Heart right ventricle (tissue), 16 donors: ENCODE measurements around the gene GALNTL6. TPM values are rescaled to one million over a fixed set of nuclear protein-coding genes. Genes with fewer than 3 reads are reported as not detected.

ENCODE experiments used
- ATAC-seq, 8 donors: fragments of 200-7000 bp; cut with Tn5 transposase; one replicate each; pipeline ENCODE4 v1.9.1; 2020; ENCODE audit warnings: mild to moderate bottlenecking in 8 of 8, moderate library complexity in 8 of 8, moderate number of reproducible peaks in 1 of 8
- DNase-seq, 2 donors: peaks; one replicate each; pipeline ENCODE4 v3.0.0-alpha.2; 2020
- H3K27ac ChIP-seq, 10 donors: fragments of 200-600 bp; sonication (generic) in 2 of 10; one replicate each; pipeline versions ENCODE4 v1.5.0 to v1.8.0; 2020 to 2022; ENCODE audit warnings: mild to moderate bottlenecking in 3 of 10
- H3K27me3 ChIP-seq, 7 donors: fragments of 200-600 bp; one replicate each; pipeline ENCODE4 v1.8.0; 2021 to 2022; ENCODE audit warnings: mild to moderate bottlenecking in 2 of 7
- H3K36me3 ChIP-seq, 9 donors: fragments of 200-600 bp; sonication (generic) in 1 of 9; one replicate each; pipeline versions ENCODE4 v1.5.0 to v1.8.0; 2020 to 2022; ENCODE audit warnings: mild to moderate bottlenecking in 2 of 9
- H3K4me1 ChIP-seq, 9 donors: fragments of 200-600 bp; sonication (generic) in 1 of 9; one replicate each; pipeline versions ENCODE4 v1.5.0 to v1.8.0; 2020 to 2022; ENCODE audit warnings: mild to moderate bottlenecking in 4 of 9
- H3K4me3 ChIP-seq, 10 donors: fragments of 200-600 bp; sonication (generic) in 2 of 10; one replicate each; pipeline versions ENCODE4 v1.5.0 to v1.8.0; 2020 to 2022; ENCODE audit warnings: mild to moderate bottlenecking in 7 of 10, moderate library complexity in 2 of 10
- H3K9me3 ChIP-seq, 11 donors: fragments of 200-600 bp in 10 of 11; sonication (generic) in 2 of 11; one replicate each; pipeline versions ENCODE4 v1.5.0 to v1.8.0; 2013 to 2022; ENCODE audit warnings: mild to moderate bottlenecking in 2 of 11, control low read depth in 1 of 11, moderate library complexity in 1 of 11
- WGBS, 2 donors: extraction: QIAGEN DNeasy Blood & Tissue Kit; methylation state at CpG; one replicate each; pipeline ENCODE4 v1.1.7; 2013; ENCODE audit warnings: inconsistent platforms in 1 of 2; 5-methylcytosine and 5-hydroxymethylcytosine counted together
- intact Hi-C, 10 donors: fragments of 100-400 bp; cut with DNase I; formaldehyde crosslinking; loops; one replicate each; pipeline versions ENCODE4 v1.11.1 to v1.14.2; 2022
- polyA plus RNA-seq, 2 donors: library from polyadenylated mRNA; stranded (reverse); fragments of 200-250 nt; gene quantifications; one replicate each; pipeline ENCODE4 v1.2.3, GENCODE V29; 2013
- total RNA-seq, 10 donors: library from RNA; stranded (reverse); fragmentation: NEBNext Ultra II Directional in 3 of 10; extraction: Animal tissue kit (Norgen Biotek cat#: 25700) in 3 of 10; gene quantifications; one replicate each; pipeline versions ENCODE4 v1.2.1 to v1.2.4, GENCODE V29; 2021 to 2023
- TF ChIP-seq, protein P1 (sequence below), 9 donors: fragments of 200-600 bp; sonication (generic) in 2 of 9; IDR thresholded peaks; one replicate each; pipeline versions ENCODE4 v1.5.0 to v1.8.0; 2021 to 2022; ENCODE audit warnings: antibody characterized with exemption in 9 of 9, mild to moderate bottlenecking in 5 of 9, moderate library complexity in 1 of 9
- donor health status: Arrhythmogenic right ventricular cardiomyopathy.
- donor health status: ischemic (EF 13 %, LVEDD 7.1; RV severe dilation, severe dysfunction).
- donor health status: healthy with polysubstance abuse.
- donor health status: DM: no; HTN: yes; CAD: no.
- donor health status: DM: no; HTN: no; CAD: no.
- donor health status: ischemic (EF 25% LVEDD 6.9; RV normal size, moderate dysfunction).
- donor health status: ischemic (EF 25% LVEDD 5.7; RV mildly dilated, moderate dysfunction).
- donor health status: healthy.
- donor health status: DM: yes; HTN: yes; CAD: no.
- donor health status: Ischemic cardiomyopathy.
- donor health status: ischemic (EF 35%, LVEDD 5.7; RV mildly dilated, moderate dysfunction).
- donor health status: nonischemic (EF 11% LVEDD 7.7; RV severe dilation, severe dysfunction).
- donor health status: DM: yes; HTN: yes; CAD: no.
- donor health status: PGD.
- donor health status: ischemic (EF 29% LVEDD 5.4; RV normal size, mild dysfunction).
- donor health status: nonischemic (EF 23%, LVEDD 6.1; RV moderate dilation, normal function).

The GALNTL6 gene
- total and polyA plus RNA-seq, 12 donors, result 0.14 to 2.6 (median 0.49) TPM; not detected in 6

DNA sequence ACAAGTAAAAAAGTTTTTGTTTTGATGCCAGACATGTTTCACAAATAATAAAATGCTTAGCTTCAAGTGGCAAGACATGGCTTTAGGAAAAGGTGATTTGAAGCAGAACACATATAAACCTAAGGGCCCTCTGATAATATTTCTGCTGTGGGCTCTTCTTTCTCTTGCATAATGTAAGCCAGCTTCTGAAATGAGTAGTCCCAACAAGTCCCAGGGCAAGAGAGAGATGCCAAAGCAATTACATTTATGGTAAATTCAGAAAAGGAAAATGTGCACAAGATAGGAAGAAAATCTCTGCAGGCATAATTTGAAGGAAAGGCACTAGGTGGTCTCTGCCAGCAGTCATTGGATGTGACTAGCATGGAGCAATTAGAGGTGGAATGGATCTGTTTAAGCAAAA is 1184.7 kb downstream of the GALNTL6 start:
- no peak overlapping the region for H3K4me3 ChIP-seq
- H3K9me3 ChIP-seq, result no peaks in the 10 kb centered on the region
- TF ChIP-seq, protein P1, sequence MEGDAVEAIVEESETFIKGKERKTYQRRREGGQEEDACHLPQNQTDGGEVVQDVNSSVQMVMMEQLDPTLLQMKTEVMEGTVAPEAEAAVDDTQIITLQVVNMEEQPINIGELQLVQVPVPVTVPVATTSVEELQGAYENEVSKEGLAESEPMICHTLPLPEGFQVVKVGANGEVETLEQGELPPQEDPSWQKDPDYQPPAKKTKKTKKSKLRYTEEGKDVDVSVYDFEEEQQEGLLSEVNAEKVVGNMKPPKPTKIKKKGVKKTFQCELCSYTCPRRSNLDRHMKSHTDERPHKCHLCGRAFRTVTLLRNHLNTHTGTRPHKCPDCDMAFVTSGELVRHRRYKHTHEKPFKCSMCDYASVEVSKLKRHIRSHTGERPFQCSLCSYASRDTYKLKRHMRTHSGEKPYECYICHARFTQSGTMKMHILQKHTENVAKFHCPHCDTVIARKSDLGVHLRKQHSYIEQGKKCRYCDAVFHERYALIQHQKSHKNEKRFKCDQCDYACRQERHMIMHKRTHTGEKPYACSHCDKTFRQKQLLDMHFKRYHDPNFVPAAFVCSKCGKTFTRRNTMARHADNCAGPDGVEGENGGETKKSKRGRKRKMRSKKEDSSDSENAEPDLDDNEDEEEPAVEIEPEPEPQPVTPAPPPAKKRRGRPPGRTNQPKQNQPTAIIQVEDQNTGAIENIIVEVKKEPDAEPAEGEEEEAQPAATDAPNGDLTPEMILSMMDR (IDR thresholded peaks at IDR 0.05), result no peak
- H3K27me3 ChIP-seq, result no peaks in the 10 kb centered on the region
- H3K36me3 ChIP-seq, result no peaks in the 10 kb centered on the region
- intact Hi-C loops, result no loop called here
- peaks cover 0 to 13% (median 0%) of the 10 kb centered on the region in 9 donors for H3K4me1 ChIP-seq
- no peak for DNase-seq
- ATAC-seq, result no peak
- H3K27ac ChIP-seq, result no peak overlapping the region

DNA sequence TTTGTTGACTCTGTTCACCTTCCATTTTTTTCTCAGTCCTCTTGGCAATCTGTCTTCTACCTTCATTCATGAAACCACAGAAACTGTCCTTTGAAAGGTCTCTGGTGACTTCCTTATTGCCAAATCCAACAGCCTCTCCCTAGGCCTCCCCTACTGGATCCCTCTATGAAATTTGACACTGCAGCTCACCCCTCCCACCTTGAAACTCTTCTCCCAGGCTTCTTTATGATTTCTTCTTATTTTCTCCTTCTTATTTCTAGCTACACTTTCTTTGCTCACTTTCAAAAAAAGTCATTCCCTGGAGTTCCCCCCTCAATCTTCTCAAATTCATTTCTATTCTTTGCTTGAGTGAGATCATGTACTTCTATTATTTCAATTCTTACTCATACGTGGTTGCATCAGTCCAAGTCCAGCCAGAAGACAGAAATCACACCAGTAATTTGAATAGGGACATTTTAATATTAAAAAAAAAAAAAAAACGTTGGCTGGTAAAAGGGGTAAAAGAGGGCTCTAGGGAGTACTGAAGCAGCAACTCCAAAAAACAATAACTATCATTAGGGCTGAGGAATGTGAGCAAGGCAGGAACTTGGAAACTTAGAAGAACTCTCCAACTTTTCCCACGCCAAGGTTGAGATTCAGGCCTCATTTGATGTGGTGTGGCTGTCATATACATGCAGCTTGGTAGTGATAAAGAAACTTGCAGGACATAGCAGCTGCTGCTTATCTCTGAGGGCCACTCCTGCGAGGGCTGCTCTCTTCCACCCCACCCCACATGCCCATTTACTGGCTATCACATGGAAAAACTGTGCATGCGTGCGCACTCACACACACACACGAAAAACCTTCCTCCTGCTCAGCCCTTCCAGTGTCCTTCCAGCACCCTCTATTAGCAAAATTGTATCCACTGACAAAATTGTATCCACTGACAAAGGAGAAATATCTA is 1185.6 kb downstream of the GALNTL6 start:
- intact Hi-C loops, result no loop called here
- no peak overlapping the region for H3K27ac ChIP-seq
- no peak overlapping the region for H3K4me3 ChIP-seq
- no peaks in the 10 kb centered on the region for H3K9me3 ChIP-seq
- 50 to 54% methylated on average over 7 of the region's 7 CpGs for WGBS, 2 donors
- TF ChIP-seq, protein P1 (IDR thresholded peaks at IDR 0.05), result no peak
- H3K27me3 ChIP-seq, result no peaks in the 10 kb centered on the region
- ATAC-seq (peak in 4 of 8 donors; percentile 41 to 60 (median 58)), DNase-seq (no peak)
- H3K36me3 ChIP-seq, result no peaks in the 10 kb centered on the region
- H3K4me1 ChIP-seq, result peaks cover 0 to 13% (median 0%) of the 10 kb centered on the region in 9 donors

DNA sequence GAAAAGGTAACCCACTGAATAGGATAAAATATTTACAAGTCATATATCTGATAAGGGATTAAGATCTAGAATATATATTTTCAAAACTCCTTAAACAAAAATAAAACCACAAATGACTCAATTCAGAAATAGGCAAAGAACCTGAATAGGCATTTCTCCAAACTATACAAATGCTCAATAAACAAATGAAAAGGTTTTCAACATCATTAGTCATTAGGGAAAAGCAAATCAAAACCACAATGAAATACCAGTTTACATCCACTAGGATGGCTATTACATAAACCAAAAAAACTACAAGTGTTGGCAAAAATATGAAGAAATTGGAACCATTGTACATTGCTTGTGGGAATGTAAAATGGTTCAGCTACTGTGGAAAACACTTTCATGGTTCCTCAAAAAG is 1188.4 kb downstream of the GALNTL6 start:
- H3K4me1 ChIP-seq, result peaks cover 0 to 13% (median 0%) of the 10 kb centered on the region in 9 donors
- ATAC-seq, result no peak
- no peak overlapping the region for H3K27ac ChIP-seq
- intact Hi-C loops, result no loop called here
- H3K9me3 ChIP-seq, result no peaks in the 10 kb centered on the region
- no peaks in the 10 kb centered on the region for H3K27me3 ChIP-seq
- H3K36me3 ChIP-seq, result no peaks in the 10 kb centered on the region
- no peak overlapping the region for H3K4me3 ChIP-seq
- TF ChIP-seq, protein P1 (IDR thresholded peaks at IDR 0.05), result no peak
- DNase-seq, result no peak

DNA sequence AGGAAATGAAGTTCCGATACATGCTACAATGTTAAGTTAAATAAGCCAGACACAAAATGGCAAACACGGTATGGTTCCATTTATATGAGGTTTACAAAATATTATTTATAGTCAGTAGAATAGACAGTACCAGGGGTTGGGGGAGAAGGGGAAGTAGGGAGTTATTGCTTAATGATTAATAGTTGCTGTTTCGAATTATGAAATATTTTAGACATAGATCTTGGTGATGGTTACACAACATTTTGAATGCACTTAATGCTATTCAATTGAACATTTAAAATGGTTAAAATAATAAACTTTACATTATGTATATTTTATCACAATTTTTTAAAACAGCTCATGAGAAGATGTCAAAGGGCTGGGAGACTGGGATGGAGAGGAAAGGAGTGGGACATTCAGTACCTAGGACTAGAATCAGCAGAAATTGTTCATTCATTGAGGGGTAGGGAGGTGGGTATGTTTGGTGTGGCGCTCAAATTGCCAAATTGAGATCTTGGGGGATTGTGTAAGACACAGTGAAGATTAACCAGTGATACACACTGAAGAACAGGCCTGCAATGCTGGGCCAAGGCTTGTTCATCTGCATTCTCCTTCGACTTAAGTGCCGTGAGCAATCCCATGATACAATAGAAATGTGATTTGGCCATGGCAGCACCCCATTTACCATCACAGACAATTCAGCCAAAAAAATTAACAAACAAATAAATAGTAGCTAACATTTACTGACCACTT is 1189.8 kb downstream of the GALNTL6 start:
- H3K27me3 ChIP-seq, result no peaks in the 10 kb centered on the region
- no peak for ATAC-seq
- intact Hi-C loops, result no loop called here
- no peaks in the 10 kb centered on the region for H3K36me3 ChIP-seq
- H3K27ac ChIP-seq, result no peak overlapping the region
- no peaks in the 10 kb centered on the region for H3K9me3 ChIP-seq
- 91 to 97% methylated on average over 6 of the region's 6 CpGs for WGBS, 2 donors
- H3K4me3 ChIP-seq, result no peak overlapping the region
- no peak for DNase-seq
- TF ChIP-seq, protein P1 (IDR thresholded peaks at IDR 0.05), result no peak
- H3K4me1 ChIP-seq, result peaks cover 0 to 13% (median 0%) of the 10 kb centered on the region in 9 donors
